Thoracic aorta (tissue), 2 donors: ENCODE results near the gene ELAVL1. TPM values are rescaled to one million over a fixed set of nuclear protein-coding genes. Genes with fewer than 3 reads are reported as not detected.
"Not testable (repeated sequence)": the region's sequence is repeated elsewhere in the genome, so short reads cannot be mapped to it uniquely, and the experiment has no call there.

Experiments
- ATAC-seq: fragments of 150-250 bp; one replicate; pipeline ENCODE4 v1.8.0; 2017; ENCODE audit warnings: low read depth; ENCODE audit not compliant: insufficient number of reproducible peaks, low FRiP score
- DNase-seq: peaks from one replicate; pipeline ENCODE4 v3.0.0-alpha.2; 2020; ENCODE audit warnings: low spot score
- H3K27ac ChIP-seq, 2 donors: fragments of 200-600 bp; sonication (generic); 1 replicate in 1 of 2; 2 replicates in 1 of 2; pipeline ENCODE4 v1.5.1; 2016; ENCODE audit warnings: mild to moderate bottlenecking in 2 of 2, moderate library complexity in 2 of 2
- H3K27me3 ChIP-seq: fragments of 200-600 bp; sonication (generic); replicated peaks from 2 replicates; pipeline ENCODE4 v1.6.0; 2016; ENCODE audit warnings: mild to moderate bottlenecking; ENCODE audit not compliant: insufficient read depth
- H3K36me3 ChIP-seq: fragments of 200-600 bp; sonication (generic); one replicate; pipeline ENCODE4 v1.5.1; 2016
- H3K4me1 ChIP-seq, 2 donors: fragments of 200-600 bp; sonication (generic); 1 replicate in 1 of 2; 2 replicates in 1 of 2; pipeline versions ENCODE4 v1.5.1 to v1.6.0; 2016; ENCODE audit warnings: low read depth in 2 of 2, mild to moderate bottlenecking in 1 of 2; ENCODE audit not compliant: control insufficient read depth in 1 of 2
- H3K4me3 ChIP-seq: fragments of 200-600 bp; sonication (generic); 2 replicates; pipeline ENCODE4 v1.5.1; 2016; ENCODE audit warnings: mild to moderate bottlenecking
- H3K9me3 ChIP-seq: fragments of 200-600 bp; sonication (generic); 2 replicates; pipeline ENCODE4 v1.5.1; 2016
- total RNA-seq, 2 donors: library from RNA; depleted of rRNA; stranded (reverse); fragments of >200 nt; gene quantifications; one replicate each; pipeline versions ENCODE4 v1.1.0 to v1.2.3, GENCODE V29; 2016
- TF ChIP-seq, protein P1 (sequence below): fragments of 200-600 bp; sonication (generic); IDR thresholded peaks from one replicate; pipeline ENCODE4 v1.5.1; 2019; ENCODE audit warnings: antibody characterized with exemption

Gene ELAVL1
- total RNA-seq, 2 donors from 2014 or later = 33.6 to 39.2 TPM

DNA sequence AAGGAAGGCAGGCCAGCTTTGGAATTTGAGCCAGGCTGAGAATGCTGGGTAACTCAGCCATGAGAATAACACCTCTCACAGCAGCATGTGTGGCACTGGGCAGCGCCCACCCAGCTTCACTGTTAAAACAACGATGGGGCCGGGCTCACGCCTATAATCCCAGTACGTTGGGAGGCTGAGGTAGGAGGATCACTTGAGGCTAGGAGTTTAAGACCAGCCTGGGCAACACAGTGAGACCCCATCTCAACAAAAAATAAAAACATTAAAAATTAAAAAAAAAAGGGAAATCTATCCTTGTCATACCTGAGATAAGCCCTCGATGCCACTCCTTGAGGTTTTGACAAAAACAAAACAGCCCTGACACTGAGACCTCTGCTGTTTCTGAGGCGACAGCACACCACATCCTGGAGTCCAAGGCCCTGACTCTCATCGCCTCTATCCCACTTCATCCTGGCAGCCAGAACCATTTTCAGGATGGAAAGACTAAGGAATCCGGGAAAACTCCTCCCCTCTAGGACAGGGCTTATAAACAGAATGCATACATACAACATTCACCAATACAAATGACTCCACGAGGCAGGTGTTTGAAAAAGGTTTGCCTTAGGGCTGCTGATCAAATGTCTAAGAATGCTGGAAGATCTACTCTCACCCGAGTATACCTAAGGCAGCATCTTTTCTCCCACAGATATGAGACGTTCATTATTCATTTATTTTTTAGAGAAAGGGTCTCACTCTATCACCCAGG, 39.3 kb downstream of the ELAVL1 start:
- H3K4me1 ChIP-seq = no peaks in the 10 kb centered on the region
- DNase-seq (no peak), ATAC-seq (no peak)
- no peak overlapping the region for H3K27ac ChIP-seq
- TF ChIP-seq, protein P1, sequence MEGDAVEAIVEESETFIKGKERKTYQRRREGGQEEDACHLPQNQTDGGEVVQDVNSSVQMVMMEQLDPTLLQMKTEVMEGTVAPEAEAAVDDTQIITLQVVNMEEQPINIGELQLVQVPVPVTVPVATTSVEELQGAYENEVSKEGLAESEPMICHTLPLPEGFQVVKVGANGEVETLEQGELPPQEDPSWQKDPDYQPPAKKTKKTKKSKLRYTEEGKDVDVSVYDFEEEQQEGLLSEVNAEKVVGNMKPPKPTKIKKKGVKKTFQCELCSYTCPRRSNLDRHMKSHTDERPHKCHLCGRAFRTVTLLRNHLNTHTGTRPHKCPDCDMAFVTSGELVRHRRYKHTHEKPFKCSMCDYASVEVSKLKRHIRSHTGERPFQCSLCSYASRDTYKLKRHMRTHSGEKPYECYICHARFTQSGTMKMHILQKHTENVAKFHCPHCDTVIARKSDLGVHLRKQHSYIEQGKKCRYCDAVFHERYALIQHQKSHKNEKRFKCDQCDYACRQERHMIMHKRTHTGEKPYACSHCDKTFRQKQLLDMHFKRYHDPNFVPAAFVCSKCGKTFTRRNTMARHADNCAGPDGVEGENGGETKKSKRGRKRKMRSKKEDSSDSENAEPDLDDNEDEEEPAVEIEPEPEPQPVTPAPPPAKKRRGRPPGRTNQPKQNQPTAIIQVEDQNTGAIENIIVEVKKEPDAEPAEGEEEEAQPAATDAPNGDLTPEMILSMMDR = no peak
- H3K27me3 ChIP-seq = no peaks in the 10 kb centered on the region
- H3K4me3 ChIP-seq = no peak overlapping the region
- peaks cover 51% of the 10 kb centered on the region for H3K36me3 ChIP-seq
- H3K9me3 ChIP-seq = no peaks in the 10 kb centered on the region

DNA sequence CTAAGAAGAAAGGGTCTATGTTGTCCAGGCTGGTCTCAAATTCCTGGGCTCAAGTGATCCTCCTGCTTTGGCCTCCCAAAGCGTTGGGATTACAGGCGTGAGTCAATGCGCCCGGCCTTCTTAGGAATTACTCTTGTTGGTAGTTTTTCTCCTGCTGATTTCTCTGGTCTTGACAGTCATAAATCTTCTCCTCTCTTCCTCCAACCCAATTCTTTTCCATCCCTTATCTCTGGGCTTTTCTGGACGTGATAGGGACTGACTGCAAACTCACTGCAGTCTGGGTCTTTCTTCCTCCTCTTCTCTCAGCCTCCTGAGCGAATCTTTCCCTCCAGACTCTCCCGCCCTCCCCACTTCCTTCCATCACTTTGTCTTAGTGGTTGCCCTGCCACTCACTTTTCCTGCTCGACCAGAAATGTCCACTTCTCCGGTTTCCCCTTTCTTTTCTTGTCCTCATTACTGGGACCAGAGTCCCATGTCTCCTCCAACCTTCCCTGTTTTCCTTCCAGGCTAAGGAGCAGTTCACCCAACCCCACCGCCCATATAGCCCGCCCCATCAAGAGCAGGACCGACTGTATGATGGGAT, 40.1 kb downstream of the ELAVL1 start:
- ATAC-seq = no peak
- Histone ChIP-seq H3K4me1 (no peaks in the 10 kb centered on the region), H3K4me3 (no peak overlapping the region), H3K9me3 (no peaks in the 10 kb centered on the region), H3K27me3 (no peaks in the 10 kb centered on the region), H3K36me3 (peaks cover 47% of the 10 kb centered on the region), H3K27ac (no peak overlapping the region)
- TF ChIP-seq, protein P1 = no peak
- DNase-seq = no peak

DNA sequence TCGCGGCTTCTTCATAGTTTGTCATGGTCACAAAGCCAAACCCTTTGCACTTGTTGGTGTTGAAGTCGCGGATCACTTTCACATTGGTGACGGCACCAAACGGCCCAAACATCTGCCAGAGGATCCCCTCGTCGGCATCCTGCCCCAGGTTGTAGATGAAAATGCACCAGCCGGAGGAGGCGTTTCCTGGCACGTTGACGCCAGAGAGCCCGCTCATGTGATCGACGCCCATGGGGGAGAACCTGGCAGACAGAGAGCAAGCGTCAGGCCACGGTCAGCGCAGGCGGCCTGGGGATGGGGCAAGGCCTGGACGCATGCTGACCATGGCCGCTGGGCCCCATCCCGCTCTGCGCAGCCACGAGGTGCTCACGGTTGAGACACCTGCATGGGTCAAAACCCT, 41.9 kb downstream of the ELAVL1 start:
- no peaks in the 10 kb centered on the region for H3K9me3 ChIP-seq
- H3K27me3 ChIP-seq = no peaks in the 10 kb centered on the region
- H3K36me3 ChIP-seq = peaks cover 54% of the 10 kb centered on the region
- H3K4me1 ChIP-seq = no peaks in the 10 kb centered on the region
- H3K27ac ChIP-seq = no peak overlapping the region
- DNase-seq = no peak
- ATAC-seq = no peak
- TF ChIP-seq, protein P1 = no peak
- no peak overlapping the region for H3K4me3 ChIP-seq

DNA sequence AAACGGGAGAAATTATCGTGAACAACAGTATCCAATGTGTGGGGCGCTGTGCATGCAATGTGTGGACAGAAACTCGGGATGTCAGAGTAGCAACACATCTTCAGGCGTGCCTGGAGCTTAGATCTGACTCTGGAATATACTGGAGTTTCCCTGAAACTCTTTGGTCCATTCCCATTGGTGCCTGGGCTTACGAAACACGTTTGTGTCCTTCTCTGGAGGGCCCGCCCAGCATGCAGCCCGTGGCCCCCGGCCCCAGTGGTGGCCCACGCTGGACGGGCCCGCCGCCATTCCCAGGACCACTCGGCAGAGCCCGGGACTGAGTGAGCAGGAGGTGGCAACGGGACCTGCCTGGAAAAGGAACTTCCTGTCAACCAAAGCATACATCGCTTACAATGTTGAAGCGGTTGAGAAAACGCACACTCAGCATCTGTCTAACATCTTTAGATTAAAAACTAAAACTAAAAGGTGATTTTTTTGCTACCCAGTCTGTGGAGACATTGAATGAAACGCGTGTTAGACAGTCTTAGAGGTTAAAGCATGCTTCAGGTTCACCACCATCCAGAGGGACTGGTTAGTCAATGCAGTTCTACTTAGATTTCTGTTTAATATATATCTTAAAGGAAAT, 42.7 kb downstream of the ELAVL1 start:
- DNase-seq (no peak), ATAC-seq (no peak)
- TF ChIP-seq, protein P1 = no peak
- no peak overlapping the region for H3K27ac ChIP-seq
- no peak overlapping the region for H3K4me3 ChIP-seq
- H3K27me3 ChIP-seq = no peaks in the 10 kb centered on the region
- H3K36me3 ChIP-seq = peaks cover 49% of the 10 kb centered on the region
- no peaks in the 10 kb centered on the region for H3K4me1 ChIP-seq
- no peaks in the 10 kb centered on the region for H3K9me3 ChIP-seq

DNA sequence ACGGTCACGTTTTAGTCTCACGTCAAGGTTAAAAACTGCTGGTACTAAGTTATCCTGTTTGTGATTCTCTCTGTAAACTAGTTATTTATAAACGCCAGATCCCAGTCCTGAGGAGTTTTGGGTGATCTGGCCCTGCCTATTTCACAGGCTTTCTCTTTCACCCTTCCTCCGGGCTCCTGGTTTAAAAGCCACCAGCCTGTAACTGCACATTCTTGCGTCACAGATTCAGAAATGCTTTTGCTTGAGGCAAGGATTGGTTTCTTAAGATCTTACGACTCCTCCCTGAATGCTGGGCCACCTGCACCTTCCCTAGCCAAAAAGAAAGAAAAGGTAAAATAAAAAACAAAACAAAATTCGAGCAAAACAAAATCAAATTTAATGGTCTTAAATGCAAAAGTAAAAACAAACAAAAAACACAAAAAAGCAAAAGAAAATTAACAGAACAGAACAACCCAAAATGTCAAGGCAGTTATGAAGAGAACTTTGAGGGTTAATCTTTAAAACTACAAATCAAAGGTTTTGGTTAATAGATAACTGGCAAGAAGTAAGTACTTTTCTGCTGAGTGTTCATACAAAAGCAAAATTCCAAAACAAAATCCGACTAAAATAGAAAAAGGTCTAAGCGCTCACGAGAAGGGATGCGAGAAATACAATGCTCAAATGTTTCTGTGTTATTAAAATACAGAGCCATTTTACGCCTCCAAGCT, 43.4 kb downstream of the ELAVL1 start:
- H3K36me3 ChIP-seq = peaks cover 42% of the 10 kb centered on the region

DNA sequence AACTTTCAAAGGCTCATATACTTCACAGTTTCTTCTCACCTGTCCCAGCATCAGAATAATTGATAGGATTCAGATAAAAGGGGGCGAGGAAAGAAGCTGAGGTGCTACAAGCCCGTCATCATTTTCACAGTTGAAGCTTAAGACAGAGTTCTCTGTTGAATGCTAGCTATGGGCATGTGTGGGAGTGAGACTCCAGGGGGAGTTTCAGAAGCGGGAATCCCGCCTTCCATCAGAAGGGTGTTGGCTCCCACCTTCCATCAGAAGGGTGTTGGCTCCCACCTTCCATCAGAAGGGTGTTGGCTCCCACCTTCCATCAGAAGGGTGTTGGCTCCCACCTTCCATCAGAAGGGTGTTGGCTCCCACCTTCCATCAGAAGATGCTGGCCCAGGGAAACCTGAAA, 44.4 kb downstream of the ELAVL1 start:
- H3K9me3 ChIP-seq, ATAC-seq, H3K4me3 ChIP-seq, DNase-seq, H3K4me1 ChIP-seq, H3K27me3 ChIP-seq, H3K27ac ChIP-seq: not testable (repeated sequence)
- H3K36me3 ChIP-seq = peaks cover 32% of the 10 kb centered on the region

More for the DNA sequence above, 43.4 kb downstream of the ELAVL1 start:
- H3K9me3 ChIP-seq = no peaks in the 10 kb centered on the region
- no peaks in the 10 kb centered on the region for H3K27me3 ChIP-seq
- TF ChIP-seq, protein P1 = no peak
- ATAC-seq (no peak), DNase-seq (no peak)
- no peaks in the 10 kb centered on the region for H3K4me1 ChIP-seq
- no peak overlapping the region for H3K4me3 ChIP-seq
- no peak overlapping the region for H3K27ac ChIP-seq
